Heart right ventricle (tissue), 16 donors: Measurements from ENCODE around the gene GCC1. TPM values are rescaled to one million over a fixed set of nuclear protein-coding genes. Genes with fewer than 3 reads are reported as not detected.

Experiments used
- ATAC-seq, 8 donors: fragments of 200-7000 bp; cut with Tn5 transposase; one replicate each; pipeline ENCODE4 v1.9.1; 2020; ENCODE audit warnings: mild to moderate bottlenecking in 8 of 8, moderate library complexity in 8 of 8, moderate number of reproducible peaks in 1 of 8
- DNase-seq, 2 donors: peaks; one replicate each; pipeline ENCODE4 v3.0.0-alpha.2; 2020
- H3K27ac ChIP-seq, 10 donors: fragments of 200-600 bp; sonication (generic) in 2 of 10; one replicate each; pipeline versions ENCODE4 v1.5.0 to v1.8.0; 2020 to 2022; ENCODE audit warnings: mild to moderate bottlenecking in 3 of 10
- H3K27me3 ChIP-seq, 7 donors: fragments of 200-600 bp; one replicate each; pipeline ENCODE4 v1.8.0; 2021 to 2022; ENCODE audit warnings: mild to moderate bottlenecking in 2 of 7
- H3K36me3 ChIP-seq, 9 donors: fragments of 200-600 bp; sonication (generic) in 1 of 9; one replicate each; pipeline versions ENCODE4 v1.5.0 to v1.8.0; 2020 to 2022; ENCODE audit warnings: mild to moderate bottlenecking in 2 of 9
- H3K4me1 ChIP-seq, 9 donors: fragments of 200-600 bp; sonication (generic) in 1 of 9; one replicate each; pipeline versions ENCODE4 v1.5.0 to v1.8.0; 2020 to 2022; ENCODE audit warnings: mild to moderate bottlenecking in 4 of 9
- H3K4me3 ChIP-seq, 10 donors: fragments of 200-600 bp; sonication (generic) in 2 of 10; one replicate each; pipeline versions ENCODE4 v1.5.0 to v1.8.0; 2020 to 2022; ENCODE audit warnings: mild to moderate bottlenecking in 7 of 10, moderate library complexity in 2 of 10
- H3K9me3 ChIP-seq, 11 donors: fragments of 200-600 bp in 10 of 11; sonication (generic) in 2 of 11; one replicate each; pipeline versions ENCODE4 v1.5.0 to v1.8.0; 2013 to 2022; ENCODE audit warnings: mild to moderate bottlenecking in 2 of 11, control low read depth in 1 of 11, moderate library complexity in 1 of 11
- WGBS, 2 donors: extraction: QIAGEN DNeasy Blood & Tissue Kit; methylation state at CpG; one replicate each; pipeline ENCODE4 v1.1.7; 2013; ENCODE audit warnings: inconsistent platforms in 1 of 2; 5-methylcytosine and 5-hydroxymethylcytosine counted together
- intact Hi-C, 10 donors: fragments of 100-400 bp; cut with DNase I; formaldehyde crosslinking; loops; one replicate each; pipeline versions ENCODE4 v1.11.1 to v1.14.2; 2022
- polyA plus RNA-seq, 2 donors: library from polyadenylated mRNA; stranded (reverse); fragments of 200-250 nt; gene quantifications; one replicate each; pipeline ENCODE4 v1.2.3, GENCODE V29; 2013
- total RNA-seq, 10 donors: library from RNA; stranded (reverse); fragmentation: NEBNext Ultra II Directional in 3 of 10; extraction: Animal tissue kit (Norgen Biotek cat#: 25700) in 3 of 10; gene quantifications; one replicate each; pipeline versions ENCODE4 v1.2.1 to v1.2.4, GENCODE V29; 2021 to 2023
- TF ChIP-seq, protein P1 (sequence below), 9 donors: fragments of 200-600 bp; sonication (generic) in 2 of 9; IDR thresholded peaks; one replicate each; pipeline versions ENCODE4 v1.5.0 to v1.8.0; 2021 to 2022; ENCODE audit warnings: antibody characterized with exemption in 9 of 9, mild to moderate bottlenecking in 5 of 9, moderate library complexity in 1 of 9
- donor health status: Arrhythmogenic right ventricular cardiomyopathy.
- donor health status: ischemic (EF 13 %, LVEDD 7.1; RV severe dilation, severe dysfunction).
- donor health status: healthy with polysubstance abuse.
- donor health status: DM: no; HTN: yes; CAD: no.
- donor health status: DM: no; HTN: no; CAD: no.
- donor health status: ischemic (EF 25% LVEDD 6.9; RV normal size, moderate dysfunction).
- donor health status: ischemic (EF 25% LVEDD 5.7; RV mildly dilated, moderate dysfunction).
- donor health status: healthy.
- donor health status: DM: yes; HTN: yes; CAD: no.
- donor health status: Ischemic cardiomyopathy.
- donor health status: ischemic (EF 35%, LVEDD 5.7; RV mildly dilated, moderate dysfunction).
- donor health status: nonischemic (EF 11% LVEDD 7.7; RV severe dilation, severe dysfunction).
- donor health status: DM: yes; HTN: yes; CAD: no.
- donor health status: PGD.
- donor health status: ischemic (EF 29% LVEDD 5.4; RV normal size, mild dysfunction).
- donor health status: nonischemic (EF 23%, LVEDD 6.1; RV moderate dilation, normal function).

GCC1 gene
- total and polyA plus RNA-seq, 12 donors = 1.8 to 8.9 (median 7.0) TPM

DNA sequence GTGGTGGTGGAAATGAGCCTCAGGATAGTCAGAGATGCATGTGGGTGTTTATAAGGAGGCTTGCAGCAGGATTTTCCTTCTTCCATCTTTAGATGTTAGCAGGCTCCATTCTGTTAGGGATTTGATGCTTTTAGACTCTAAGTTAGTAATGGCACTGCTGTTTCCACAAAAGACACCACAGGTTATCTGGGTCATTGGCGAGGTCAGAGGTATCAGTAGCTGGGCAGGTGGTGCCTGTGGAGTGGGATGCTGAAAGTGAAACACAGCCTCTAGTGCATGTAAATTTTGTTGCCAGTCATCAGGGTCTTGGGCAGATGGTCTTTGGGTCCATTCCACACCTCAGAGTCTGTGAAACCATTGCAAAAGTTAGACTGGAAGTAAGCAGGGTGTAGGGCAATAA, 33.4 kb upstream of the GCC1 start:
- H3K4me3 ChIP-seq = no peak overlapping the region
- no peaks in the 10 kb centered on the region for H3K36me3 ChIP-seq
- intact Hi-C loops = no loop called here
- peaks cover 9 to 97% (median 75%) of the 10 kb centered on the region in 7 donors for H3K27me3 ChIP-seq
- H3K4me1 ChIP-seq = peaks cover 0 to 4% (median 0%) of the 10 kb centered on the region in 9 donors
- DNase-seq (no peak), ATAC-seq (no peak)
- H3K27ac ChIP-seq = no peak overlapping the region
- TF ChIP-seq, protein P1, sequence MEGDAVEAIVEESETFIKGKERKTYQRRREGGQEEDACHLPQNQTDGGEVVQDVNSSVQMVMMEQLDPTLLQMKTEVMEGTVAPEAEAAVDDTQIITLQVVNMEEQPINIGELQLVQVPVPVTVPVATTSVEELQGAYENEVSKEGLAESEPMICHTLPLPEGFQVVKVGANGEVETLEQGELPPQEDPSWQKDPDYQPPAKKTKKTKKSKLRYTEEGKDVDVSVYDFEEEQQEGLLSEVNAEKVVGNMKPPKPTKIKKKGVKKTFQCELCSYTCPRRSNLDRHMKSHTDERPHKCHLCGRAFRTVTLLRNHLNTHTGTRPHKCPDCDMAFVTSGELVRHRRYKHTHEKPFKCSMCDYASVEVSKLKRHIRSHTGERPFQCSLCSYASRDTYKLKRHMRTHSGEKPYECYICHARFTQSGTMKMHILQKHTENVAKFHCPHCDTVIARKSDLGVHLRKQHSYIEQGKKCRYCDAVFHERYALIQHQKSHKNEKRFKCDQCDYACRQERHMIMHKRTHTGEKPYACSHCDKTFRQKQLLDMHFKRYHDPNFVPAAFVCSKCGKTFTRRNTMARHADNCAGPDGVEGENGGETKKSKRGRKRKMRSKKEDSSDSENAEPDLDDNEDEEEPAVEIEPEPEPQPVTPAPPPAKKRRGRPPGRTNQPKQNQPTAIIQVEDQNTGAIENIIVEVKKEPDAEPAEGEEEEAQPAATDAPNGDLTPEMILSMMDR (IDR thresholded peaks at IDR 0.05) = no peak
- 60 to 70% methylated on average over 1 of the region's 1 CpG for WGBS, 2 donors
- no peaks in the 10 kb centered on the region for H3K9me3 ChIP-seq

DNA sequence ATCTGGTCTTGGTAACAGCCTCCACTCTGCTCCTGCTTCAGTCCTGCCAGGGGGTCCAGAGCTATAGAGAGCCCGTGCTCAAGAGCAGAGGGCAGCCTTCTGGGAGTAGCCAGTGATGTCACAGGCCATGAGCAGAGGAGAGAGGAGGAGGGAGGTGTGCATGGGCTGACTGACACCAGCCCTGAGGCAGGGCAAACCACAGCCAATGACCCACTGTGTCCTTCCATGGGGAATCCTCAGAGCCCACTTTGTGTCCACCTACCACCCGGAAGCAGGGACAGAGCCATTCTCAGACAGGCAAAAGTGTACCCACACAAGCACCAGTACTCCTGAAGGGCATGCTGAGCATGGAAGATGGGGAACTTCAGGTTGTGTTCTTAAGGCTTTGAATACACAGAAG, 32.6 kb upstream of the GCC1 start, which contains the start of gene PAX4:
TSS of gene PAX4 (minus strand) at position 101 of the 400 bp plus-strand sequence. CDS start 2,214 bp downstream, outside the sequence.
- ATAC-seq = no peak
- 45 to 50% methylated on average over 2 of the region's 2 CpGs for WGBS, 2 donors

DNA sequence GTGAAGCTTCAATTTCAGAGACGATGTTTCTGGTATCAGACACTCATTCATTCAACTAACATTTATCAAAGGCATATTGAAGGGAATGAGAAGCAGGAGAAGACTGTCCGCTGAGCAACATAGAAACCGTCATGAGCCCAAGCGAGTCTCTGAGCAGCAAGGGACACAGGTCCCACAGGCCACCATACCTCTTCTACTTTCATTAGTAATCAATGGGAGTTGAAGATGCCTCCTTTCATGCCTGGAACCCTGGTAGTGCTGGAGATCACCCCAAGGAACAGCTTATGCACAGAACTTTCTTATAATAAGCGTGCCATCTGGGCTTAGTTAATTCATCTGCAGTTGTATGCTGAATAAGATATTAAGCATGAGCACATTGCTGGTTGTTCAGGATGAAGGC, 31.3 kb upstream of the GCC1 start:
- Histone ChIP-seq H3K9me3 (no peaks in the 10 kb centered on the region), H3K27ac (no peak overlapping the region), H3K4me3 (no peak overlapping the region), H3K36me3 (no peaks in the 10 kb centered on the region), H3K4me1 (peaks cover 0 to 4% (median 0%) of the 10 kb centered on the region in 9 donors), H3K27me3 (peaks cover 9 to 84% (median 70%) of the 10 kb centered on the region in 7 donors)
- intact Hi-C loops = no loop called here
- ATAC-seq (no peak), DNase-seq (no peak)
- WGBS, 2 donors = 89 to 94% methylated on average over 5 of the region's 5 CpGs
- TF ChIP-seq, protein P1 (IDR thresholded peaks at IDR 0.05) = no peak

More for the DNA sequence above, 32.6 kb upstream of the GCC1 start, which contains the start of gene PAX4:
- Histone ChIP-seq H3K27me3 (peaks cover 9 to 97% (median 74%) of the 10 kb centered on the region in 7 donors), H3K4me3 (no peak within 1 kb of the TSS), H3K4me1 (peaks cover 0 to 4% (median 0%) of the 10 kb centered on the region in 9 donors), H3K27ac (no peak within 1 kb of the TSS), H3K9me3 (no peaks in the 10 kb centered on the region), H3K36me3 (no peaks in the 10 kb centered on the region)
- intact Hi-C loops = no loop called here
- DNase-seq = no peak
- TF ChIP-seq, protein P1 (IDR thresholded peaks at IDR 0.05) = no peak

DNA sequence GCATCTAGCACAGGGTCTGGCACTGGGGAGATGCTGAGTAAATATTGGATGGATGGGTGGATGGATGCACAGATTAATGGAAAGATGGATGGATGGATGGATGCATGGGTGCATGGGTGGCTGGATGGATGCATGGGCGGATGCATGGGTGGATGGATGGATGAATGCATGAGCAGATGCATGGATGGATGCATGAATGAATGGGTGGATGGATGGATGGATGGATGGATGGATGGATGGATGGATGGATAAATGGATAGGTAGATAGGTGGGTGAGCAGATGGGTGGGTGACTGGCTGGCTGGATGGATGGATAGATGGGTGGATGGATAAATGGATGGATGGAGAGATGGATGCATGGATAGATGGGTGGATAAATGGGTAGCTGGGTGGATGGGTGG, 26.9 kb upstream of the GCC1 start:
- H3K4me1 ChIP-seq = no peaks in the 10 kb centered on the region
- ATAC-seq (no peak), DNase-seq (no peak)
- peaks cover 0 to 42% (median 25%) of the 10 kb centered on the region in 7 donors for H3K27me3 ChIP-seq
- 87 to 94% methylated on average over 1 of the region's 1 CpG for WGBS, 2 donors
- H3K27ac ChIP-seq = no peak overlapping the region
- TF ChIP-seq, protein P1 (IDR thresholded peaks at IDR 0.05) = no peak
- H3K4me3 ChIP-seq = no peak overlapping the region
- H3K9me3 ChIP-seq = peaks cover 0 to 20% (median 4%) of the 10 kb centered on the region in 11 donors
- H3K36me3 ChIP-seq = no peaks in the 10 kb centered on the region
- intact Hi-C loops = no loop called here
